Measurements from ENCODE around the gene FAS.

DNA sequence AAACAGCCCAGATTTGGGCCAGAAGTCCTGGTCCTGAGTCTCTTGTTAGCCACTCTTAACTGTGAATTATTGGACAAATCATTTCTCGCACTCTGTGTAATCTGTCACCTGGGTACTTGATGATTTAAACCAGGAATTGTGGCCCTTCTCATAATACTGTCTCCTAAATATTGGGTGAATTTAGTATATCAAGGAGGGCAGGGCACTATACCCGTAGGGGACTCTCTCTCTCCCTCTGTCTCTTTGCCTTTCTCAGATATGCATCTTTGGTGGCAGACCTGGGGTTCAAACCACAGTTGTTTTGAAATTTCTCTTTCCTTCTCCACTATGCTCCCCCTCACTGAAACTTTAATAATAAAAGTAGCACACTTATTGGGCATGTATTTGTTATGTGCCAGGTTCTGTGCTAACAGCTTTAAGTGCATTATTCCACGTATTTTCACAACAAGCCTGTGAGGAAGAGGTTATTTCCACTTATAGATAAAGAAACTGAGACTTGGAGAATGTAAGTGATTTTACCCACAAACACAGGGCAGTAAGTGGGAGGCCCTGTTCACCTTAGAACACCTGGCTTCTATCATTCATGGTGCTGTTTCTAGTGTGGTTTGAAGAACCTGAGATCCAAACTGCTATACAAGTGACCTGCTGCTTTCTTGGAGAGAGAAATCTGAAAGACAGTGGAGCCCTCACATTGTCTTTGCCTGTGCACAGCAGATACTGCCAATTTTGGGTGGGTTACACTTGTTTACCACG, 11.8 kb downstream of the FAS start:
- no peak for TF ChIP-seq ZFP41 (tag by site-specific recombination; IDR thresholded peaks at IDR 0.05; ENCODE audit: borderline replicate concordance)
- TF ChIP-seq, protein P1, sequence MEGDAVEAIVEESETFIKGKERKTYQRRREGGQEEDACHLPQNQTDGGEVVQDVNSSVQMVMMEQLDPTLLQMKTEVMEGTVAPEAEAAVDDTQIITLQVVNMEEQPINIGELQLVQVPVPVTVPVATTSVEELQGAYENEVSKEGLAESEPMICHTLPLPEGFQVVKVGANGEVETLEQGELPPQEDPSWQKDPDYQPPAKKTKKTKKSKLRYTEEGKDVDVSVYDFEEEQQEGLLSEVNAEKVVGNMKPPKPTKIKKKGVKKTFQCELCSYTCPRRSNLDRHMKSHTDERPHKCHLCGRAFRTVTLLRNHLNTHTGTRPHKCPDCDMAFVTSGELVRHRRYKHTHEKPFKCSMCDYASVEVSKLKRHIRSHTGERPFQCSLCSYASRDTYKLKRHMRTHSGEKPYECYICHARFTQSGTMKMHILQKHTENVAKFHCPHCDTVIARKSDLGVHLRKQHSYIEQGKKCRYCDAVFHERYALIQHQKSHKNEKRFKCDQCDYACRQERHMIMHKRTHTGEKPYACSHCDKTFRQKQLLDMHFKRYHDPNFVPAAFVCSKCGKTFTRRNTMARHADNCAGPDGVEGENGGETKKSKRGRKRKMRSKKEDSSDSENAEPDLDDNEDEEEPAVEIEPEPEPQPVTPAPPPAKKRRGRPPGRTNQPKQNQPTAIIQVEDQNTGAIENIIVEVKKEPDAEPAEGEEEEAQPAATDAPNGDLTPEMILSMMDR (tag by site-specific recombination; IDR thresholded peaks at IDR 0.05) = no peak
